Measurements from ENCODE around the gene TET1.
"Not testable (repeated sequence)": the region's sequence is repeated elsewhere in the genome, so short reads cannot be mapped to it uniquely, and the experiment has no call there.

Gene TET1

GRCh38 chr10:68560186-68560942 is at the start of gene TET1:
Gene TET1, plus strand, starts transcription at chr10:68560337. Its CDS starts 12,002 bp downstream, at chr10:68572339.
- DNase-seq (ENCODE audit: low read depth in 2 of 2) = no peak

GRCh38 chr10:68516216-68516615 is 43.9 kb upstream of the TET1 start:
- DNase-seq (ENCODE audit: low read depth in 2 of 2) = not testable (repeated sequence)

GRCh38 chr10:68516766-68517165 is 43.4 kb upstream of the TET1 start:
- no peak for DNase-seq (ENCODE audit: low read depth in 2 of 2)

- DNase-seq (ENCODE audit: low read depth in 2 of 2) = no peak
Observed at GRCh38 chr10:68517188-68517587, 42.9 kb upstream of the TET1 start.

GRCh38 chr10:68518609-68519008 is 41.5 kb upstream of the TET1 start:
- not testable (repeated sequence) for DNase-seq (ENCODE audit: low read depth in 2 of 2)

GRCh38 chr10:68525490-68526038 is 34.6 kb upstream of the TET1 start:
- DNase-seq (ENCODE audit: low read depth in 2 of 2) = not testable (repeated sequence)

- no peak for DNase-seq (ENCODE audit: low read depth in 2 of 2)
Observed at GRCh38 chr10:68526634-68527307, 33.4 kb upstream of the TET1 start.

- no peak for DNase-seq (ENCODE audit: low read depth in 2 of 2)
Observed at GRCh38 chr10:68536973-68537372, 23.2 kb upstream of the TET1 start.

- no peak for DNase-seq (ENCODE audit: low read depth in 2 of 2)
Observed at GRCh38 chr10:68537796-68538195, 22.3 kb upstream of the TET1 start.

- no peak for DNase-seq (ENCODE audit: low read depth in 2 of 2)
Observed at GRCh38 chr10:68543004-68543918, 16.9 kb upstream of the TET1 start.

GRCh38 chr10:68550747-68551411 is 9.3 kb upstream of the TET1 start:
- no peak for DNase-seq (ENCODE audit: low read depth in 2 of 2)

- no peak for DNase-seq (ENCODE audit: low read depth in 2 of 2)
Observed at GRCh38 chr10:68553138-68553537, 7.0 kb upstream of the TET1 start.

- DNase-seq (ENCODE audit: low read depth in 2 of 2) = no peak
Observed at GRCh38 chr10:68553599-68553998, 6.5 kb upstream of the TET1 start.

- DNase-seq (ENCODE audit: low read depth in 2 of 2) = no peak
Observed at GRCh38 chr10:68558478-68558877, 1.7 kb upstream of the TET1 start.

GRCh38 chr10:68559251-68559650 is 886 bp upstream of the TET1 start:
- DNase-seq (ENCODE audit: low read depth in 2 of 2) = no peak

- DNase-seq (ENCODE audit: low read depth in 2 of 2) = no peak
Observed at GRCh38 chr10:68559841-68560185, 324 bp upstream of the TET1 start.

GRCh38 chr10:68560943-68561864 is 1.1 kb downstream of the TET1 start:
- DNase-seq (ENCODE audit: low read depth in 2 of 2) = no peak

GRCh38 chr10:68561865-68562649 is 1.9 kb downstream of the TET1 start:
- no peak for DNase-seq (ENCODE audit: low read depth in 2 of 2)
